GM11168 (cell line): Measurements from ENCODE around the gene CGB2.
"Not testable (repeated sequence)": the region's sequence is repeated elsewhere in the genome, so short reads cannot be mapped to it uniquely, and the experiment has no call there.

ENCODE experiments used
- in situ Hi-C: fragments of 300-500 bp; cut with MboI; formaldehyde crosslinking; loops from one replicate; pipeline ENCODE4 v1.12.0; 2022; ENCODE audit warnings: low sequenced_read_pairs; ENCODE audit not compliant: unreplicated experiment

The CGB2 gene

DNA sequence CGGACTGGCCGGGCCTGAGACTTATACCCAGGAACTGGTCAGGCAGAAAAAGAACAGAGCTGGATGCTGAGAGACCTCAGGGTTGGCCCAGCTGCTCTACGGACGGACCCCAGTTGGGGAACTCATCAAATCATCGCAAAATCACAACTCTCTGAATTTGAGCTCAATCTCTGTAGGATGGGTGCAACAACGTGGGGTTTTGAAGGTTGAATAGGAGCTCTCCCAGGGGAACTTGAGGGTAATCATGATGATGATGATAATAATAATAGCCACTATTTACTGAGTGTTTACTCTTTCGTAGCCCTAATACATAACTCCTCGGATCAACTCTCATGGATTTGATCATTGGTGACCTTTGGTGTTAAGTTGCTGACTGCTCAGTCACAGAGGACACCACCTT is 1.4 kb upstream of the CGB2 start:
- in situ Hi-C loops = not testable (repeated sequence)

DNA sequence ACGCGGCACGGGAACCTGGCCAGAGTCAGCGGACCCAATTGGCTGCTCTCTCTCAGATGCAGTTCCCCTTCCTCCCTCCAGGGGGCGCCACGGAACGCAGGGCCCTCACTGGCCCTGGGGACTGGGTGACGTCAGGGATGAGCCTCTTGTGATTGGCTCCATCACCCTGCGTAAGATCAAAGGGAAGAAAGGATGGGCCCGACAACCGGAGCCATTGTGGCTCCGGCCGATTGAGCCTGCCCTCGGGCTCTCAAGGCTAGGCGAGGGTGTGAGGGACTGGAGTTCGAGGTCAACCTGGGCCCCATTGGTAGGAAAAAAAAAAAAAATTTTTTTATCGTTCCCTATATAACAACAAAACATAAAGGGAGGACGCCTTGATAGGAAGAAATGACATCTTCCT is 5.1 kb downstream of the CGB2 start, which contains the start of gene CGB1:
TSS of gene CGB1 (minus strand) at position 81 of the 400 bp plus-strand sequence. CDS start 184 bp downstream, outside the sequence.
- in situ Hi-C loops = not testable (repeated sequence)

DNA sequence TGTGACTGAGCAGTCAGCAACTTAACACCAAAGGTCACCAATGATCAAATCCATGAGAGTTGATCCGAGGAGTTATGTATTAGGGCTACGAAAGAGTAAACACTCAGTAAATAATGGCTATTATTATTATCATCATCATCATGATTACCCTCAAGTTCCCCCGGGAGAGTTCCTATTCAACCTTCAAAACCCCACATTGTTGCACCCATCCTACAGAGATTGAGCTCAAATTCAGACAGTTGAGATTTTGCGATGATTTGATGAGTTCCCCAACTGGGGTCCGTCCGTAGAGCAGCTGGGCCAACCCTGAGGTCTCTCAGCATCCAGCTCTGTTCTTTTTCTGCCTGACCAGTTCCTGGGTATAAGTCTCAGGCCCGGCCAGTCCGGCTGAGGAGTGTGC is 6.4 kb downstream of the CGB2 start:
- in situ Hi-C loops = not testable (repeated sequence)

DNA sequence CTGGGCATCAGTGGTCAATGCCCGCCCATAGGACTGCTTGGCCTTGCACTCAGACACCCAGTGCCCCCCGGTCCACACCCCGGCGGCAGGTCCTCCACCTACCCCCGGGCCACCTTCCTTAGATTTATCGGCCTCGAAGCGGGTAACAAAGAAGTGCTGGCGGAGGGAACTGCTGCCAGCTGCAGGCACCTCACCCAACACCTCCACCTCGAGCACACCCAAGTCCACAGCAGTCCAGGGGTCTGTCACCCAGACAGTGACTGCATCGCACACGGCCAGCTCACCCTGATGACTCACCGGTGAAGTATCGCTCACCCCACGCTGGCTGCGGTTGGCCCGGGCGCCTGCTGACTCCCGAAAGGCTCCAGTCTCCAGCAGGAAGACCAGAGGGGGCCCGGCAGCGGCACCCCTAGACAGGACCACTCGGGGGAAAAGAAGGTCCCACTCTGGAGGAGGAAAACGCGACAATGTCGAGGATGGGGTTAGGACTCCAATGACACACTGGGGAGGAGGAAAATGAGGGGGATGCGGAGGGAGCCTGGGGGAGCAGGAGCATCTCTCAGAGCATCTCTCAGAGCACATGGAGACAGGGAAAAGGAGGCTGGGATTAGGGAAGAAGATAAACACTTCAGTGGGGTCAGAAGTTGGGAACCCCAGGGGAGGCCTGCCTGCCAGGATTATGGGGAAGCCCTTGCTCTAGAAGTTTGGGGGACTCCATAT is 7.0 kb downstream of the CGB2 start:
- in situ Hi-C loops = not testable (repeated sequence)

DNA sequence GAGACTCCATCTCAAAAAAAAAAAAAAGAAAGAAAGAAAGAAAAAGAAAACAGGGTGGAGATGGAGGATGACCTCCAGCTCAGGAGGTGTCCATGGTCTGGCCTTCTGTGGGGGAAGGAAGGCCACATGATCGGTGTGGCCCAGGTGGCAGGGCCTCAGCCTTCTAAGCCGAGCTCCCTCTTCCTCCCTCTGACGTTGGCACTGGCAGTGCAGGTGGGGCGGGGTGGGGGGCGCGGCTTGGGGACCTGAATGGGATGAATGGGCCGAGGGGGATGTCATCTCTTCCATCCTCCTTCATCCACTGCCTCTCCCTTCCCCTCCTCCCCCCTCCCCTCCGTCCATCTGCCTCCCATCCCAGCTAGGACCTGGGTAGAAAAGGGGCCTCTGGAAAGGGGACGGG is 8.0 kb downstream of the CGB2 start:
- in situ Hi-C loops = not testable (repeated sequence)

DNA sequence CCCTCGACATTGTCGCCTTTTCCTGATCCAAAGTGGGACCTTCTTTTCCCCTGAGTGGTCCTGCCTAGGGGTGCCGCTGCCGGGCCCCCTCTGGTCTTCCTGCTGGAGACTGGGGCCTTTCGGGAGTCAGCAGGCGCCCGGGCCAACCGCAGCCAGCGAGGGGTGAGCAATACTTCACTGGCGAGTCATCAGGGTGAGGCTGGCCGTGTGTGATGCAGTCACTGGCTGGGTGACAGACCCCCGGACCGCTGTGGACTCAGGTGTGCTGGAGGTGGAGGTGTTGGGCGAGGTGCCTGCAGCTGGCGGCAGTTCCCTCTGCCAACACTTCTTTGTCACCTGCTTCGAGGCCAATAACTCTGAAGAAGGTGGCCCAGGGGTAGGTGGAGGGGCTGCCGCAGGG is 10.5 kb downstream of the CGB2 start:
- in situ Hi-C loops = no loop called here

DNA sequence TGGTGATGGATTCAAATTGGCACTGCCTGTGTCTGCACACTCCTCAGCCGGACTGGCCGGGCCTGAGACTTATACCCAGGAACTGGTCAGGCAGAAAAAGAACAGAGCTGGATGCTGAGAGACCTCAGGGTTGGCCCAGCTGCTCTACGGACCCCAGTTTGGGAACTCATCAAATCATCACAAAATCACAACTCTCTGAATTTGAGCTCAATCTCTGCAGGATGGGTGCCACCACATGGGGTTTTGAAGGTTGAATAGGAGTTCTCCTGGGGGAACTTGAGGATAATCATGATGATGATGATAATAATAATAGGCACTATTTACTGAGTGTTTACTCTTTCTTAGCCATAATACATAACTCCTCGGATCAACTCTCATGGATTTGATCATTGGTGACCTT is 11.0 kb downstream of the CGB2 start:
- in situ Hi-C loops = not testable (repeated sequence)

DNA sequence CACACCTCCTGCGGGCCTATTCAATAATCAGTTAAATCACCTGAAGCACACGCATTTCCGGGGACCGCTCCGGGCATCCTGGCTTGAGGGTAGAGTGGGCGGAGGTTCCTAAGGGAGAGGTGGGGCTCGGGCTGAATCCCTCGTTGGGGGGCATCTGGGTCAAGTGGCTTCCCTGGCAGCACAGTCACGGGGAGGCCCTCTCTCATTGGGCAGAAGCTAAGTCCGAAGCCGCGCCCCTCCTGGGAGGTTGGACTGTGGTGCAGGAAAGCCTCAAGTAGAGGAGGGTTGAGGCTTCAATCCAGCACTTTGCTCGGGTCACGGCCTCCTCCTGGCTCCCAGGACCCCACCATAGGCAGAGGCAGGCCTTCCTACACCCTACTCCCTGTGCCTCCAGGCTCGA is 11.9 kb downstream of the CGB2 start, which contains the start of gene CGB5:
TSS of gene CGB5 (plus strand) at position 301 of the 400 bp plus-strand sequence. CDS start 362 bp downstream, outside the sequence.
- in situ Hi-C loops = not testable (repeated sequence)

DNA sequence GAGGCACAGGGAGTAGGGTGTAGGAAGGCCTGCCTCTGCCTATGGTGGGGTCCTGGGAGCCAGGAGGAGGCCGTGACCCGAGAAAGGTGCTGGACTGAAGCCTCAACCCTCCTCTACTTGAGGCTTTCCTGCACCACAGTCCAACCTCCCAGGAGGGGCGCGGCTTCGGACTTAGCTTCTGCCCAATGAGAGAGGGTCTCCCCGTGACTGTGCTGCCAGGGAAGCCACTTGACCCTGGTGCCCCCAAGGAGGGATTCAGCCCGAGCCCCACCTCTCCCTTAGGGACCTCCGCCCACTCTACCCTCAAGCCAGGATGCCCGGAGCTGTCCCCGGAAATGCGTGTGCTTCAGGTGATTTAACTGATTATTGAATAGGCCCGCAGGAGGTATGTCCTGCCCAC is 17.3 kb downstream of the CGB2 start, which contains the start of gene CGB8:
TSS of gene CGB8 (minus strand) at position 101 of the 400 bp plus-strand sequence. CDS start 372 bp downstream, outside the sequence.
- in situ Hi-C loops = not testable (repeated sequence)

DNA sequence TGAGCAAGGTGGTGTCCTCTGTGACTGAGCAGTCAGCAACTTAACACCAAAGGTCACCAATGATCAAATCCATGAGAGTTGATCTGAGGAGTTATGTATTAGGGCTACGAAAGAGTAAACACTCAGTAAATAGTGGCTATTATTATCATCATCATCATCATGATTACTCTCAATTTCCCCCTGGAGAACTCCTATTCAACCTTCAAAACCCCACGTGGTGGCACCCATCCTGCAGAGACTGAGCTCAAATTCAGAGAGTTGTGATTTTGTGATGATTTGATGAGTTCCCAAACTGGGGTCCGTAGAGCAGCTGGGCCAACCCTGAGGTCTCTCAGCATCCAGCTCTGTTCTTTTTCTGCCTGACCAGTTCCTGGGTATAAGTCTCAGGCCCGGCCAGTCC is 18.1 kb downstream of the CGB2 start:
- in situ Hi-C loops = not testable (repeated sequence)

DNA sequence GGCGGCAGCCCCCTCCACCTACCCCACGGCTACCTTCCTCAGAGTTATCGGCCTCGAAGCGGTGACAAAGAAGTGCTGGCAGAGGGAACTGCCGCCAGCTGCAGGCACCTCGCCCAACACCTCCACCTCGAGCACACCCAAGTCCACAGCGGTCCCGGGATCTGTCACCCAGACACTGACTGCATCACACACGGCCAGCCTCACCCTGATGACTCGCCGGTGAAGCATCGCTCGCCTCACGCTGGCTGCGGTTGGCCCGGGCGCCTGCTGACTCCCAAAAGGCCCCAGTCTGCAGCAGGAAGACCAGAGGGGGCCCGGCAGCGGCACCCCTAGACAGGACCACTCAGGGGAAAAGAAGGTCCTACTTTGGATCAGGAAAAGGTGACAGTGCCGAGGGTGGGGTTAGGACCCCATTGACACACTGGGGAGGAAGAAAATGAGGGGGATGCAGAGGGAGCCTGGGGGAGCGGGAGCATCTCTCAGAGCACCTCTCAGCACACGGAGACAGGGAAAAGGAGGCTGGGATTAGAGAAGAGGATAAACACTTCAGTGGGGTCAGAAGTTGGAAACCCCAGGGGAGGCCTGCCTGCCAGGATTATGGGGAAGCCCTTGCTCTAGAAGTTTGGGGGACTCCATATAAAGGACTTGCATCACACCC is 18.8 kb downstream of the CGB2 start:
- in situ Hi-C loops = not testable (repeated sequence)

DNA sequence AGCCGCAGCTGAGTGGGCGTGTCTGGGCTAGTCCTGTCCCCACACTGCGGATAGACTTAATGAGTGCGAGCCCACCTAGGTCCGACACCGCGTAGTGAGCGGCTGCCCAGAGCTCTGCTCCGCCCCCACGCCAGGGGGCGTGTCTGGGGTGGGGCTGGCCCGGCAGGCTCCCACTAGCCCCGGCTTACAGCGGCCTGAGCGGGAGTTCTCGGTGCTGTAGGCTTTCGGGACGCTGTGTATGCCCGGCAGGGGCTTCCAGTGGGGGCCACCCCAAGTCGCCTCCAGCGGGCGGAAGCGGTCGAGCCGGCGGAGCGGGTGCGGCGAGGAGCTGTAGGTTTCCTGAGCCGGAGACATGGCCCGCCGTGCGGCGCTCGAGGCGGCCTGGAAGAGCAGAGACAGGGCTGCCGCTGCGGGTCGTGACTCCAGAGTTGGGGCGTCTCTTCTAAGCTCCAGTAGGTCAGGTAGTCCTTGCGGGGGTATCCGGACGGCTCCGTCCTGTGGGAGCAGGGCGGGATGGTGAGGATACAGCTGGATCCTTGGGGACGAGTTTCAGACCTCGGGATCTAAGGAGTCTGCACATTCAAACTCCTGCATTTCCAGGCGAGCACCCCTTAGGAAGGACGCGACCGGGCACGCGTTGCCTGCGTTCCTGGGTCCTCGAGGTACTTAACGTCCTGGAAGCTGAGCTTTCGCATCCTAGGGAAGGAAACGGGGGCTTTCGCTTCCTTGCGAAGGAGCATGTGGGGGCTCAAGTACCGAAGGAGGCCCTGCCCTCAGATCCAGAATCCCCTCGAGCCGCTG is 24.6 kb downstream of the CGB2 start:
- in situ Hi-C loops = no loop called here

DNA sequence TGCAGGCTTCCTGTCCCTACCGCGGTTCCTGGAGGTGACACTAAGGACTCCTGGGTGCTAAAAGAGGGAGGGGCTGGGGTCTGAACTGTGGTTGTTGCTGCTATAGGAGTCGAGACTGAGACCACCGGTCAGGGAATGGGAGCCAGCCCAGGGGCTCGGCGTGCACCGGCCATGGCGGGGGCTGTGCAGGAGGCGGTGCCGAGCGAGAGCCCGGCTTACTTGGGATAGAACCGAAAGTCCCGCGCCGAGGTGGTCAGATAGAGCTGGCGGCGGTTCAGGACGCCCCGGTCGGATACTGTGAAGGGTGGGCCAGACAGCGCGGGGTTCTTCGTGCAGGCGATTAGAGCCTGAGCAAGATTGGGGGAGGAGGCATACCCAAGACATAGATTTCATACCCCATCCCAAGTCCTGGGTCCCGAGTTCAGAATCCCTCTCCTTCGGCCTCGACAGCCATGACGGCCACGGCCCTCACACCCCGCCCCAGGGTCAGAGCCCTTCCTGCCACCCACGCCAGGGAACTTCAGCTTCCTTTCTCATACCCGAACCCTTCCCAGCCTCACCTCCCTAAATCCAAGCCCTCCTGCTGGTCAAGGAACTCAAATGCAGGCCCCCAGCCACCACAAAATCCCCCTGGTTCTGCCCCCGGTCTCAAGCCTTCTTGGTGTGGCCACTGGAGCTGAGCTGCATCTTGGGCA is 25.4 kb downstream of the CGB2 start:
- in situ Hi-C loops = not testable (repeated sequence)

DNA sequence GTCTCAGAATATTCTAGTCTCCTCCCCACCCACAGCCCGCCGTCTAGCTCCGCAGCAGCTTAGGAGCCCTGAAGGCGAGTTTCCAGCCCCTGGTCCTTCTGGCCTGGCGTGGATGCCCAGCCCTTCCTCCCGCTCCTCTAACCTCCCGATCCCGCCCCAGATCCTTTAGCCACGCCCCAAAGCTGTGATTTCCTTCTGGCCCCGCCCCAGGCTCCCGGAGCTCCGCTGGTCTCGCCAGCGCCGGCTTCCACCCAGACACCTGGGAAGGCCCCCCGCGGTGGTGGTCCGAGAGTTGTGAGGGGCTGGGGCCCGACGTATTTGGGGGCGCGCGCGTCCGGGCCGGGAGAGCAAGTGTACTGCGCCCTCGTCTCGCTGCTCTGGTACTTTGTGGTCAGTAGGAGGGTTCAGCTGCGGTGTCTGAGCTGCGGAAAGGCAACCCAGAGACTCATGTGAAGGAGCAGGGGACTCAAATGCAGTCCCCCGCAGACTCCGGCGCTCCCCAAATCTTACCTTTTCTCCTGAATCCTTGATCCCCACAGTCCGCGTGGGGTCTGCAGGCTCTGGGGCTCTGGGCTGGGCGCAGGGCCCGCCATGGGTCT is 26.0 kb downstream of the CGB2 start, which contains the start of gene CGB7:
TSS of gene CGB7 (minus strand) at position 114 of the 599 bp plus-strand sequence. CDS start 2,374 bp downstream, outside the sequence.
- in situ Hi-C loops = no loop called here

DNA sequence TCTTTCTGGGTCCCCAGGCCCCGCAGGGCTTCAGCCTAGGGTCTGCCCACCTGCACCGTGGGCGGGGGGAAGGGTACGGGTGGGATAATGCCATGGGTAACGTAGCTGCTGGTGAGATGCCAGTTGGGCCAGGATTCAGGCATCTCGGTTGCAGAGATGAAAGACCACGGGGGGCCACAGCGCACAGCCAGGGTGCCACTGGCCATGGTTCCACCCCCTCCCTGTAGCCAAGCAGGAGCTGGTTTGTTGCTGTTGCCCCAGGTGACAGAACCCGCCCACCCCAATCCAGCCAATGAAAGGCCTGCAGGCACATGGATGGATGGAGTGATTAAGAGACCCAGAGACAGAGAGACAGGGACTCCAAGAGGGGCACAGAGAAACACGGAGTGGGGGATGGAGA is 26.9 kb downstream of the CGB2 start:
- in situ Hi-C loops = no loop called here

DNA sequence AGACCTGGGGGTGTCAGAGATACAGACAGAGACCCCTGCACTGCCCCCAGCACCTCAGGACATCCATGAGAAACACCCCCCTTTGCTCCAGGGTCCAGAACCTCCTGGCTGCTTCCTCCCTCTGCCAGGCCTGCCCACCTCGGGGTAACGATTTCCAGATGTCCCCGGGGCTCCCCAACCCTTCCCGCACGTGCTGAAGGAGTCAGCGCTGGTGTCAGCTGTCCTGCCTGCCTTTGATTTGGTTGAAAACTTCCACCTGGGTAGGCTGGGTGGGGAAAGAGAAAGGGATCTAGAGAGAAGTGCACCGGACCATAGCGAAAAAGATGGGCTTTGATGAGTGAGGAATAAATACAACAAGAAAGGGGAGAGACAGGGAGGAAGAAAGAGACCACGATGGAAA is 27.4 kb downstream of the CGB2 start:
- in situ Hi-C loops = no loop called here

DNA sequence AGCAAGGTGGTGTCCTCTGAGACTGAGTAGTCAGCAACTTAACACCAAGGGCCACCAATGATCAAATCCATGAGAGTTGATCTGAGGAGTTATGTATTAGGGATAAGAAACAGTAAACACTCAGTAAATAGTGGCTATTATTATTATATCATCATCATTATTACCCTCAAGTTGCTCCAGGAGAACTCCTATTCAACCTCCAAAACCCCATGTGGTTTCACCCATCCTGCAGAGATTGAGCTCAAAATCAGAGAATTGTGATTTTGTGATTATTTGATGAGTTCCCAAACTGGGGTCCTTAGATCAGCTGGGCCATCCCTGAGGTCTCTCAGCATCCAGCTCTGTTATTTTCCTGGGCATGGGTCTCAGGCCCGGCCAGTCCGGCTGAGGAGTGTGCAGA is 29.3 kb downstream of the CGB2 start:
- in situ Hi-C loops = no loop called here

DNA sequence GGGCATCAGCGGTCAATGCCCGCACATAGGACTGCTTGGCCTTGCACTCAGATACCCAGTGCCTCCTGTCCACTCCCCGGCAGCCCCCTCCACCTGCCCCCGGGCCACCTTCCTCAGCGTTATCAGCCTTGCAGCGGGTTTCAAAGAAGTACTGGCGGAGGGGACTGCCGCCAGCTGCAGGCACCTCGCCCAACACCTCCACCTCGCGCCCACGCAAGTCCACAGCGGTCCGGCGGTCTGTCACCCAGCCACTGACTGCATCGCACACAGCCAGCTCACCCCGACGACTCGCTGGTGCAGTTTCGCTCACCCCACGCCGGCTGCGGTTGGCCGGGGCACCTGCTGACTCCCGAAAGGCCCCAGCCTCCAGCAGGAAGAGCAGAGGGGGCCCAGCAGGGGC is 29.8 kb downstream of the CGB2 start:
- in situ Hi-C loops = no loop called here

DNA sequence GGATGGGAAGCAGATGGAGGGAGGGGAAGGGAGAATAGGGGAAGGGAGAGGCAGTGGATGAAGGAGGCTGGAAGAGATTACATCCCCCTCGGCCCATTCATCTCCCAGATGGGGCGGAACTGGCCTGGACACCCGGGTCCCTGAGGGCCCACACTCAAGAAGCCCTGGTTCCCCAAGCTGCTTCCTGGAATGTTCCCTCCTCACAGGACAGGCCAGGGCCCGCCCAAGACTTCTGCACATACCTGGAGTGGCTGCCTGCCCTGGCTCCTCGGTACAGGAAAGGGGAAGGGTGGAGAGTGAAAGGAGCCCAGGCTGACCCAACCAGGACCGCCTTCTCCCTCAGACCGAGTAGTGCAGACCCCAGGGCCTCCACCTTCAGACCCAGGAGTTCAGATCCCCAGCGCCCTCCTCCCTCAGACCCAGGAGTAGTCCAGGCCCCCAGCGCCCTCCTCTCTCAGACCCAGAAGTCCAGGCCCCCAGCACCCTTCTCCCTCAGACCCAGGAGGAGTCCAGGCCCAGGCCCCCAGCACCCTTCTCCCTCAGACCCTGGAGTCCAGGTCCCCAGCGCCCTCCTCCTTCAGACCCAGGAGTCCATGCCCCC is 32.4 kb downstream of the CGB2 start:
- in situ Hi-C loops = no loop called here
